HG03571 (cell line): ENCODE measurements around the gene TRUB2.
"Not testable (repeated sequence)": the region's sequence is repeated elsewhere in the genome, so short reads cannot be mapped to it uniquely, and the experiment has no call there.

ENCODE experiments used
- ATAC-seq: cut with Tn5 transposase; IDR thresholded peaks from one replicate; pipeline ENCODE4 v1.9.1; 2021; ENCODE audit not compliant: unreplicated experiment

Gene TRUB2

DNA sequence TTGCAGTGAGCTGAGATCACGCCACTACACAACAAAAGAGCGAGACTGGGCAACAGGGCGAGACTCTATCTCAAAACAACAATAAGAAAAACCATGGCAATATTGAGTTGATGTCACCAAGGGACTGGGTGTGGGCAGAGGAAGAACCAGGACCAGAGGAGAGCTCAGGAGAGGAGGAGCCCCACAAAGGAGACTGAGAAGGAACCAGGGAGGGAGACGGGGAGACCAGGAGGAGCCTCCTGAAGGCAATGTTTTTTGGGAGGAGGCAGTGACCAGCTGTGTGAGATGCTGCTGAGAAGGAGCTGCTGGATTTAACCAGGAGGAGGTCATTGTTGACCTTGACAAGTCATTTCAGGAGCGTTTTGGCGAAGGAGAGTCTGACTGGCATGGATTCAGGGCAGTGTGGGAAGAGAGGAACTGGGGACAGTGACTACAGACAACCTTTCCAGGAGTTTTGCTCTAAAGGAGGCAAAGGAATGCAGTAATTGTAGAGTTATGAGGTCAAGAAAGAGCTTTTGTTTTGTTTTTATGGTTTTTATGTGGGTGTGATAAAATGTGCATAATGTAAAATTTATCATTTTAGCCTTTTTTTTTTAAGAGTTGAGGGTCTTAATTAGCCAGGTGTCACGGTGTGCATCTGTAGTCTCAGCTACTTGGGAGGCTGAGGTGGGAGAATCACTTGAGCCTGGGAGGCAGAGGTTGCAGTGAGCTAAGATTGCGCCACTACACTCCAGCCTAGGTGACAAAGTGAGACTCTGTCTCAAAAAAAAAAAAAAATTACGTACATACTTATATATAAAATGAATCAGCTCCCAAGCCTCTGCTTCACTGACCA lies 17.9 kb downstream of the TRUB2 start:
- ATAC-seq, result no peak

DNA sequence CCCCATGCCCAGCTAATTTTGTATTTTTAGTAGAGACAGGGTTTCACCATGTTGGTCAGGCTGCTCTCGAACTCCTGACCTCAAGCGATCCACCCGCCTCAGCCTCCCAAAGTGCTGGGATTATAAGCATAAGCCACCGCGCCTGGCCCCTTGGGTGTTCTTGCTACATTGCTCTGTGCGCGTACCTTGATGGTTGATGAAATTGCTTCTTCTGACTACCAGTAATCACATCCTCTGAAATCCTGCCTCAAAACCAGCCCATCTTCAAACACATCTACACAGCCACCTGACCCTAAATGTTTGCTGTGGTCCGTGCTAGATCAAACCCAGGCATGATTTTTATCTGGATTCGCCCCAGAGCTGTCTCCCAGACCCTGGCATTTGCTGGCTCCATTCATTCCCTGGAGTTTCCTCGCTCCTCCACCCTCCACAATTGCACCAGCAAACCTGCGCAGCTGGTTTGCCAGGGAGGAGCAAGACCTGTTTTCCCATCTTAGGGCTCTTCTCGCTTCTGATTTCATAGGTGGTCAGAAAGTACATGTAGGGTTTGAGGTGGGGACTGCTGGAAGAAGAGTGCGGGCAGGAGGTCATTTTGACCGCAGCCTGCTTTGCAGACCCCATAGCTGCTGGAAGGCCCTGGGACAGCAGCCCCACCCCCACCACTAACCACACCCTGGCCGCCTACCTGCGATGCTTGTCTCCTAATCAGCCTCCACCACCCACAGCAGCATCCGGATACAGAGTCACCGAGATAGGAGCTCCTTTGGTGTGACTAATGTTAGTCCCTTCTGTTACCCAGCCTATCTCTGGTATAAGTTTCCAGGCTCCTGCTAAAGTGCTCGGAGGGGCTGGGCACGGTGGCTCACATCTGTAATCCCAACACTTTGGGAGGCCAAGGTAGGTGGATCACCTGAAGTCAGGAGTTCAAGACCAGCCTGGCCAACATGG lies 23.4 kb downstream of the TRUB2 start:
- ATAC-seq, result no peak

DNA sequence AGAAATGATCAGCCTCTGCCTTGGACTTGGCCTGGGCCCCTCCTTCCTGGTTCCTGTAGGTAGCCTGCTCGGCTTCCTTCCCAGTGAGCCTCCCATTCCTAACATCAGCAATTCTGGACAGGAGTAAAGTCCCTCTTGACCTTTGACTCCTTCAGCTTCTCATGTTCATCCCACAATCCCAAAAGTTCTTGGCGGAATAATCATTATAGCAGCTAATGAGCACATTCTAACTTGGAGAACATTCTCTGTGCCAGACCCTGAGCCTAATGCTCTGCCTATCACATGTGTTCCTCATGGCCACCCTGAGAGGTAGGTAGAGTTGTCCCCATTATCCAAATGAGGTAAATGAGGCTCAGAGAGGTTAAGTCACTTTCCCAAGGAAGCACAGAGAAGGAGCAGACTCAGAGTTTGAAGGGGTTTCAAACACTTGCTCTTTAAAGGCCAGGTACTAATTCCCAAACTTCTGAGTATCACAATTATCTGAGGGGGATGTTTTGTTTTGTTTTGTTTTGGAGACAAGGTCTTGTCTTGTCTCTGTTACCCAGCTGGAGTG lies 24.9 kb downstream of the TRUB2 start:
- no peak for ATAC-seq

GRCh38 chr9:128296340-128297220 lies 25.7 kb downstream of the TRUB2 start:
- no peak for ATAC-seq

- ATAC-seq, result no peak
These were observed 28.1 kb downstream of the TRUB2 start for GRCh38 chr9:128294142-128294541.

- ATAC-seq, result no peak
These were observed 29.2 kb downstream of the TRUB2 start for GRCh38 chr9:128293091-128293490.

GRCh38 chr9:128292009-128292408 lies 30.2 kb downstream of the TRUB2 start:
- no peak for ATAC-seq

DNA sequence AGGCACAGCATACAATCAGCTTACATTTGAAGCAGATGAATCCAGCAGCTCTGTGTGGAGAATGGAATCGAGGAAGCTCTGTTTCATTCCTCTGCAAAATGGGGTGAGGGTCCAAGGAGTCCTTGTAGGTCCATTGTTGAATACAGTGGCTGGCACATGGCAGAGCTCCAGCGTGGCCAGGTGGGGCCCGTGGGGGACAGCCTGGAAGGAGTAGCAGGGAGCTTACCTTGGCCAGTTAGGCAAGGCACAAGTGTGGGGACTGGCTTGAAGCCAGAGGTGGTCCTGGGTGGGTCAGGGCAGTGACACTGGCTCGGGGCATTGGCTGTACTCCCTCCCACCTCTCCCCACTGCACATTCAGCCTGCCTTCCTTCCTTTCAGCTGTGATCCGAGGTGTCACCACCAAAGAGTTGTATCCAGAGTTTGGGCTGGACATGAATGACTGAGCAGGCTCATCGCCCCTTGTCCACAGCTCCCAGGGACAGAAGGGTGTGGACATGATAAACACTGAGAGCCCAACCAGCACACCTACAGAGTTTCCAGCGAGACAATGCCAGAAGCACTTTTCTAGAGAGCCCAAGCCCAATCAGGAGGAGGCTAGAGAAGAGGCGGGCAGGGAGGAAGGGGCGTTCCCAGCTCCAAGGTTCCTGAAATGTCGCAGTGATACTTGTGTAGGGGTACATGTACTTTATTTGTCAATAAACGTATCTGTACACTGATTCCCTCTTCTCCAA lies 33.8 kb downstream of the TRUB2 start:
- ATAC-seq, result no peak

DNA sequence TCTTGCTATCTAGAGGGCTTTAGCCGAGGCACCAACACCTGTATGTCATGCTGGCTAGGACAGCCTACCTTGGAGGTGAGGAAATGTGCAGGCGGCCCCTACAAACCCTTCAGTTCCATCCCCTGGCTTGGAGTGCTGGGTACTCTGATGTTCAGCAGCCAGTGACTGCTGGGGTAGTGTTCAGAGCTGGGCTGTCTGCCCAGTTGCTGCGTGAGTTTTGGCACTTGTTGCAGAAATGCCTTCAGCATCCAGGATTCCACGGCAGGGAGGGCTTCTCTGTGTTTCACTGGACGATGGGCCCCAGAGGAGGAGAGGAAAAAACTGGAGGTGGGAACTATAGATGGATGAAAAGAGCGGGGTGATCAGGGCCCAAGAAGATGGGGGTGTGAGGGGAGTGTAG lies 35.8 kb downstream of the TRUB2 start:
- ATAC-seq, result no peak

DNA sequence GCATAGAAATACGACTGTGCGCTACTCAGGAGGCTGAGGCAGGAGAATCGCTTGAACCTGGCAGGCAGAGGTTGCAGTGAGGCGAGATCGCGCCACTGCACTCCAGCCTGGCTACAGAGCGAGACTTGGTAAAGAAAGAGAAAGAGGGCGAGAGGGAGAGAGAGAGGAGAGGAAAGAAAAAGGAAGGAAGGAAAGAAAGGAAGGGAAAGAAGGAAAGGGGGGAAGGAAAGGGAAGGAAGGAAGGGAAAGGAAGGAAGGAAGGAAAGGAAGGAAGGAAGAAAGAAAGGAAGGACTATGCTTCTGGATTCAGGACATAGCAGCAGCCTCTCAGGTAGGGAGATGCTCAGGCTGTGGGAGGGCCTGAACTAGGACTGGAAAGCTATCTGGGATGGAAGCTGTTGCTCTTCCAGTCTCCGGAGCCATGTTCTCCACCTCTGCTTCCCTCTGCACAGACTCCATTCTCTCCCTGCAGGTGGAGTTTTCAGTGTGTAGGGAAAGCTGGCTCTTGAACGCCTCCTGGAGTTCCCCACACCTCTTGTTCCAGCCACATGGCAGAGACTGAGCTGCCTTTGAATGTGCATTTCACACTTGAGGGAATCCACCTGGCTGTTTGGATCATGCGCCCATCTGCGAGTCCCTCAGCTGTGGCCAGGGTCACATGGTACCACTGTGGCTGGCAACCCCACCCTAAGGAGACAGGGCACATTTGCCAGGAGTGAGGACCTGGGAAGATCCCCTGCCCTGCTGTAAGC lies 37.0 kb downstream of the TRUB2 start:
- no peak for ATAC-seq

DNA sequence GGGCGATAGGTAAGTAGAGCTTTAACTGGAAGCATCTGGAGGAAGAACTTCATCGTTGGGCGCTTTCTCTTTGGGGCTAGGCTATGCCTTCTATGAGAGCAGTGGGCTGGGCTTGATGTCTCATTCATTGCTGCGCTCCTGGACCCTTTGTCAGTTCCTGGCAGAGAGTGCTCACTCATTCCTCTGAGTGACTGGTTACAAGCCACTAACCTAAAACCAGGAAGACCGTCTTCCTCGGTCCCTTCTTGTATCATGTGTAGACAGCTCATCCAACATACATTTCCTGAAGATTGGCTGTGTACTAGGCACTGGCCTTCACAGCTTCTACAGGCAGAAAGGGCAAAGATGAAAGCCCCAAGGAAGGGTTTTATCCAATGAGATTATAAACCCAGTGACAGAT lies 39.7 kb downstream of the TRUB2 start:
- ATAC-seq, result no peak

DNA sequence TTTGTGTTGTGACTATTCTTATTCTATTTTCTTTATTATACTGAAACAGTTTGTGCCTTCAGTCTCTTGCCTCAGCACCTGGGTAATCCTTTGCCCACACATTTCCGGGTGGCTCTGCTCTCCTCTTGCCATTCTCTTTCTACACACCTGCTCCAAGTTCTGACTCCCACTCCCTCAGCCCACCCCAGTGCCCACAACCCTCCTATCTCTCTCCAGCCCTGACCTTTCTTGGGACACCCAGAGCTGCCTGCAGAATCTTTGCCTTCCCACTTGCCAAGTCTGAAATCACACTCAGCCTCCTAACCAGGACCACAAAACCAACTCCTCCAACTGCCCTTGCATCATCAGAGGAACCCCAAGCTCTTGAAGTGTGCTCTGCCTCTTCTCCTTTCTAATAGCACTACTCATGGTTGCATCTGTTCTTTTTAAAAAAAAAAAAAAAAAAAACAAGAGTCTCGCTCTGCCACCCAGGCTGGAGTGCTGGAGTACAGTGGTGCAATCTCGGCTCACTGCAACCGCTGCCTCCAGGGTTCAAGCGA lies 42.1 kb downstream of the TRUB2 start:
- no peak for ATAC-seq

DNA sequence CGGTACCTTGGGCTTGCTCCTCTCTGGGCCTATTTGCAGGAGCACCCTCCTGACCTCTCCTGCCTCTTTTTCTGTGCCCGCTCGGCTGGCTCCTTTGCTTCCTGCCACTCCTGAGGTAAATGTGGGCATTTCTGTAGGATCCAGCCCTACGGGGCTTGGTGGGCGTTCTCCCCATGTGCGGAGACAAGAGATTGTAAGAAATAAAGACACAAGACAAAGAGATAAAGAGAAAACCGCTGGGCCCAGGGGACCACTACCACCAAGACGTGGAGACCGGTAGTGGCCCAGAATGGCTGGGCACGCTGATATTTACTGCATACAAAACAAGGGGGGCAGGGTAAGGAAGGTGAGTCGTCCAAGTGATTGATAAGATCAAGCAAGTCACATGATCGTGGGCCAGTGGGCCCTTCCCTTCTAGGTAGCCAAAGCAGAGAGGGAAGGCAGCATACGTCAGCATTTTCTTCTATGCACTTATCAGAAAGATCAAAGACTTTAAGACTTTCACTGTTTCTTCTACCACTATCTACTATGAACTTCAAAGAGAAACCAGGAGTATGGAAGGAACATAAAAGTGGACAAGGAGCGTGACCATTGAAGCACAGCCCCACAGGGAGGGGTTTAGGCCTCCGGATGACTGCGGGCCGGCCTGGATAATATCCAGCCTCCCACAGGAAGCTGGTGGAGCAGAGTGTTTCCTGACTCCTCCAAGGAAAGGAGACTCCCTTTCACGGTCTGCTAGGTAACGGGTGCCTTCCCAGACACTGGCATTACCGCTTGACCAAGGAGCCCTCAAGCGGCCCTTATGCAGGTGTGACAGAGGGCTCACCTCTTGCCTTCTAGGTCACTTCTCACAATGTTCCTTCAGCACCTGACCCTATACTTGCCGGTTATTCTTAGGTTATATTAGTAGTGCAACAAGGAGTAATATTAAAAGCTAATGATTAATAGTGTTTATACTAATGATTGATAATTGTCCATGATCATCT lies 42.9 kb downstream of the TRUB2 start:
- ATAC-seq, result not testable (repeated sequence)

- ATAC-seq, result no peak
These were observed 45.5 kb downstream of the TRUB2 start for GRCh38 chr9:128276574-128277270.

DNA sequence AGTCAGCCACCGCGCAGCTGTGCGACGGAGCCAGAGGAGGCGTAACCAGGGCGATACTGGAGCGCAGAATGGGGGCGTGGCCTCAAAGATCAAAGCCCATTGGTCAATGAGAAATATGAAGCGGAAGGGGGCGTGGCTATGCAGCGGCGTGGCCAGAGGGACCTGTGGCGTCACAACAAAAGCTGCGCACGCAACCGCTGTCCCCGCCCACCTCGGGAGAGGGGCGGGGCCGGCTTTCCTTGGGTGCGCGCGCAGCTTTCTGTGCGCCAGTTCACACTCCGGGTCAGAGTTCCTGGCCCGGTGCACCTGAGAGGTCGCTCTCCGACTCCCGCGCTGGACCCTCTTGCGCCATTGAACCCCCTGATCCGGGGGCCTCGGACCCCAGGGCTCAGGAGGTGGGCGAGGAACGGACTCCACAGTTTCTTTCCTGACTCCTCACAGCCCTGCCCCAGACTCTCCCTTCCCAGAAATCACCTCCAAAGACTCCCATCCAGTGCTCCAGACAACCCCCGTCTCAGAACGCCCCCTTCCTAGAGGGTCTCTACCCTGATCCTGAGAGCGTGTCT lies 46.2 kb downstream of the TRUB2 start, which contains the start of gene SWI5:
TSS of gene SWI5 (plus strand) at position 269 of the 566 bp plus-strand sequence.
- ATAC-seq, result peak; percentile 93

DNA sequence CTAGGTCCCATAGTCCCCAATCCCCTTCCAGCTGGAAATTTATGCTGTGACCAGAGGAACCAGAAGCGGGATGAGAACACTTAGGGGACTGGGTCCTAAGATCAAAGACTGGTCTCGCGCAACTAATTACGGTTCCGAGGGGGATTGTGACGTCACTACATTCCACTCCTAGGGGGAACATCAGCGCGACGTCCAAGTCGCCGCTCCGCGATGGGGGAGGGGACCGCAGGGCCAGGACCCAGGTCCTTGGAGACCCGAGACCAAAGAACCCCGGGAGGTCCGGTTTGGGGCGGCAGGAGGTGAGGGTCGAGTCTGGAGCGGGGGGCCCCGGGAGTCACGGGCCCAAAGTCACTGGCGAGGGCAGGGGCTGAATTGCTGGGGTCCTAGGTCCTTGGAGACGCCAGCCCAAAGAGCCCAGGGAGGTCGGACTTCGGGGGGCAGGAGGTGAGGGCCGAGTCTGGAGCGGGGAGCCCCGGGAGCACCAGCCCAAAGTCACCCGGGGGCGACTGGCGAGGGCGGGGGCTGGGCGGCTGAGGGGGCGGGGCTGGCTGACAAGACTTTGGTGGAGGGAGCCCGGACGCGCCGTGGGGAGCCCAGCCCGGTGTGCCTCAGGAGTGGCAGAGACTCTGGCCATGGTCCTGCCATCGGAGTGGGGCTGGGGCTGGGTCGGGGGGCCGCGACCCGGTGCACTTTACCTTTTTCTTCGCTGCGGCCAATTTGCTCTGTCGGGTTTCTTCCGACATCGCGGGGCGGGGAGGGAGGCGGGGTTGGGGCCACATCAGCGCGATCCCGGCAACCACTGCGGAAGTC lies 46.8 kb downstream of the TRUB2 start, which contains the start of gene GOLGA2:
TSS of gene GOLGA2 (minus strand) at position 810 of the 810 bp plus-strand sequence. CDS start at position 779, 31 bp downstream.
- ATAC-seq, result peak; percentile 43
